GM19324 (cell line): Measurements from ENCODE around the gene KIF16B.
"Not testable (repeated sequence)": the region's sequence is repeated elsewhere in the genome, so short reads cannot be mapped to it uniquely, and the experiment has no call there.

ENCODE experiments used
- ATAC-seq: cut with Tn5 transposase; IDR thresholded peaks from one replicate; pipeline ENCODE4 v1.9.1; 2021; ENCODE audit warnings: mild to moderate bottlenecking, moderate library complexity; ENCODE audit not compliant: unreplicated experiment, low FRiP score

The KIF16B gene

DNA sequence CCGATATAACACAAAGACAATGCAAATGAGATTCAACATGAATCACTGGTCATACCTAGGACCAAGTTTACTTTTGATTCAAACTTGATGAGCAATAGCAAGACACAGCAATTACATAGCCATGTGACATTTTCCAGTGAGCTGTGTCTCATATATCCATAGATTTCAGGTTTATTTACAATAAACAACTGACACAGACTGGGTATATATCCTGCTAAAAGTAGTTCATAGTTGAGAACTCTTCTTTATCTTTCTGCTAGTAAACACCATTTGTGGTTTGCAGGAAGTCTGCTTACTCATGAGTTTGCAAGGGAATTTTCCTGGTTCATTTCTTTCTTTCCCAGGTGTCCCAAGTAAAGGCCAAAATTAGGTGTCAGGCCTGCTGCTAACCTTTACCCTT is 343.4 kb downstream of the KIF16B start:
- ATAC-seq = no peak

GRCh38 chr20:16228722-16229121 is 344.5 kb downstream of the KIF16B start:
- ATAC-seq = no peak

DNA sequence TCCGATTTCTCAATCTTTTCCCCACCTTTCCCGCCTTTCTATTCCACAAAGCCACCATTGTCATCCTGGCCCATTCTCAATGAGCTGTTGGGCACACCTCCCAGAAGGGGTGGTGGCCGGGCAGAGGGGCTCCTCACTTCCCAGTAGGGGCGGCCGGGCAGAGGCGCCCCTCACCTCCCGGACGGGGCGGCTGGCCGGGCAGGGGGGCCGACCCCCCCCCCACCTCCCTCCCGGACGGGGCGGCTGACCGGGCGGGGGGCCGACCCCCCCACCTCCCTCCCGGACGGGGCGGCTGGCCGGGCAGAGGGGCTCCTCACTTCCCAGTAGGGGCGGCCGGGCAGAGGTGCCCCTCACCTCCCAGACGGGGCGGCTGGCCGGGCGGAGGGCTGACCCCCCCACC is 346.3 kb downstream of the KIF16B start:
- ATAC-seq = not testable (repeated sequence)

DNA sequence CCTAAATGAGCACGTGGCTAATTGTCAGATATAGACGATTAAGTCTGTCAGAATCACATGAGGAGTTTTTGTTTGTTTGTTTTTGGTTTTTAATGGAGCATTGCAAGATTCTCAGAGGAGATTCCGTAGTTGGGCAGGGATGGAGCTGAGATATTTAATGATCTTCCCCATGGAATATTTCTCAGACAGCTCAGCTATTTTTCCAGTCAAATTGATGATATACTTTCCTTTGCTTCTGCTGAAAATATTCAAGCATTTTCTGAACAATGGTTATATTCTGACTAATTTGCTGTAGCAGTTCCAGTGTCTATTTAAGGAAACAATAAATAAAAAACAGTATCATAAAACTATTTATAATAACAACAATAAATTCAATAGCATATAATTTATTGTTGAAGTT is 348.4 kb downstream of the KIF16B start:
- ATAC-seq = no peak

DNA sequence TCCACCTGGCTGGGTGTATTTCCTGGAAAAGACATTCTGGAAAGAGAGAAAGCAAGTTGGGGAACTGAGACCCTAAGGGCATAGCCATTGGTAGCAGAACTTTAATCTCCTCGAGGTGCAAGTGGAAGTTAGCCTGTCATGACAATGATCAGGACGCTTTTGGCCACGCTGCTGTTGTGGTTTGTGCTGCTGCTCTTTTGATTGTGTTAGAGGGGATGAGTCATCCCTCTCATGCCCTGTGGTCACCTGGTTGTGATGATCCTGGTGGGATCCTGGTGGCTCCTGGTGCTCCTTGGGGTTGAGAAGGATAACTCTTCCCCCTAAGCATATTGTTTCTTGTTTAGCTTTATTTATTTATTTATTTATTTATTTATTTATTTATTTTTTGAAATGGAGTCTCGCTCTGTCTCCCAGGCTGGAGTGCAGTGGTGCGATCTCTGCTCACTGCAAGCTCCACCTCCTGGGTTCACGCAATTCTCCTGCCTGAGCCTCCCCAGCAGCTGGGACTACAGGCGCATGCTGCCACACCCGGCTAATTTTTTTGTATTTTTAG is 350.3 kb downstream of the KIF16B start:
- ATAC-seq = no peak
